ENCODE results near the gene FBXL4.
A peak's percentile ranks its signal among the peaks of the same experiment; 100 is the strongest.

FBXL4 gene

DNA sequence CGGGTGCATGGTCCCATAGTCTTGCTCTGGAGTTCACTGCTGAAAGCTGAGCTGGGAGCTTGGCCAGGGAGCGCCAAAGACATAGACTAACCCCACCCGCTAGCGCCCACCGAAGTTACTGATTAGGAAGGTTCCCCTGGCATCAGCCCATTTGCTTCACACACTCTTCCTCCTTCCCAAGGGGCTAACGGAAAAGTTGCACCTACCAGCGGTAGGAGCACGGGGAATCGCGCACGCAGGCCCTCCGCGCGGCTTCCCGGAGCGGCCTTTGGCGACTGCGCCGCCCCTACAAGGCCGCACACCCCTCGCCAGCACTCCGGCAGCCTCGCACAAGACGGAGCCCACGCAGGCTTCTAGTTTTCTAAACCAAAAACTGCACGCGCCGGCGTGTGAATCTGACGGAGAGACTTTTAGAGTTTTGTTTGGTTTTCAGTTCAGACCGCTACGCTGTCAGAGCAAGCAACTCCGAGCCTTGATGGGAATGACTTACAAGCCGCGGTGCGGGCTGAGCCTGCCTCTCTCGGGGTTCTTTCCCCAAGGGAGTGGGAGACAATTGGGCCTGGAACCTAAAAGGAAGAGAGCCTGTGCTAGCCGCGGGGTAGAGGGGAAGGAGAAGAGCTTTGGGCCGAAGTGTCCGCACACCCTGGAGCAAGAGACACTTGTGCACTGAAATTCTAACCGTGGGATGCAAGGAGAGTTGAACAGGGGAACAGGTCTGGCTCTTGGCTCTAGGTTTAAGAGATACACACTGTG, 114.3 kb downstream of the FBXL4 start:
- TF ChIP-seq, protein P1, sequence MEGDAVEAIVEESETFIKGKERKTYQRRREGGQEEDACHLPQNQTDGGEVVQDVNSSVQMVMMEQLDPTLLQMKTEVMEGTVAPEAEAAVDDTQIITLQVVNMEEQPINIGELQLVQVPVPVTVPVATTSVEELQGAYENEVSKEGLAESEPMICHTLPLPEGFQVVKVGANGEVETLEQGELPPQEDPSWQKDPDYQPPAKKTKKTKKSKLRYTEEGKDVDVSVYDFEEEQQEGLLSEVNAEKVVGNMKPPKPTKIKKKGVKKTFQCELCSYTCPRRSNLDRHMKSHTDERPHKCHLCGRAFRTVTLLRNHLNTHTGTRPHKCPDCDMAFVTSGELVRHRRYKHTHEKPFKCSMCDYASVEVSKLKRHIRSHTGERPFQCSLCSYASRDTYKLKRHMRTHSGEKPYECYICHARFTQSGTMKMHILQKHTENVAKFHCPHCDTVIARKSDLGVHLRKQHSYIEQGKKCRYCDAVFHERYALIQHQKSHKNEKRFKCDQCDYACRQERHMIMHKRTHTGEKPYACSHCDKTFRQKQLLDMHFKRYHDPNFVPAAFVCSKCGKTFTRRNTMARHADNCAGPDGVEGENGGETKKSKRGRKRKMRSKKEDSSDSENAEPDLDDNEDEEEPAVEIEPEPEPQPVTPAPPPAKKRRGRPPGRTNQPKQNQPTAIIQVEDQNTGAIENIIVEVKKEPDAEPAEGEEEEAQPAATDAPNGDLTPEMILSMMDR (IDR thresholded peaks at IDR 0.05; ENCODE audit: unreplicated experiment in 3 of 3): no peak
- H3K4me1 Mint-ChIP-seq: peaks cover 45% of the 10 kb centered on the region
- H3K27ac Mint-ChIP-seq: no peak overlapping the region
- H3K36me3 Mint-ChIP-seq (ENCODE audit: low read depth): no peaks in the 10 kb centered on the region
- peak overlapping the region; percentile 84 to 91 (median 87) for H3K4me3 Mint-ChIP-seq
- H3K27me3 Mint-ChIP-seq (ENCODE audit: low read depth): peaks cover 95% of the 10 kb centered on the region
- H3K9me3 Mint-ChIP-seq: no peaks in the 10 kb centered on the region

DNA sequence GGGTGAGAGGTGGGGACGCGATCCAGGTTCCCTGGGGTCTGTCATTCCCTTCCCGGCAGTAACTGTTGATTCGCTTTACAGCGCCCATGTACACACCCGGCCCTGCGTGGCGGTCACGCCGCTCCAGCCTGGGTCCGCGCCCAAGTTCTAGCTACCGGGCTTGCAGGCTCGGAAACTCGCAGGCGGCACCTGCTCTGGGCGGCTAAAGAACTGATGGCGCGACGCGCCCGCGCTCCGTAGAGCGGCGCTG, 114.8 kb downstream of the FBXL4 start:
- TF ChIP-seq, protein P1 (IDR thresholded peaks at IDR 0.05; ENCODE audit: unreplicated experiment in 3 of 3): no peak
- Mint-ChIP-seq H3K4me3 (peak overlapping the region; percentile 84 to 91 (median 87)), H3K9me3 (no peaks in the 10 kb centered on the region), H3K4me1 (peaks cover 49% of the 10 kb centered on the region), H3K27ac (no peak overlapping the region), H3K27me3 (ENCODE audit: low read depth) (peaks cover 95% of the 10 kb centered on the region), H3K36me3 (ENCODE audit: low read depth) (no peaks in the 10 kb centered on the region)

DNA sequence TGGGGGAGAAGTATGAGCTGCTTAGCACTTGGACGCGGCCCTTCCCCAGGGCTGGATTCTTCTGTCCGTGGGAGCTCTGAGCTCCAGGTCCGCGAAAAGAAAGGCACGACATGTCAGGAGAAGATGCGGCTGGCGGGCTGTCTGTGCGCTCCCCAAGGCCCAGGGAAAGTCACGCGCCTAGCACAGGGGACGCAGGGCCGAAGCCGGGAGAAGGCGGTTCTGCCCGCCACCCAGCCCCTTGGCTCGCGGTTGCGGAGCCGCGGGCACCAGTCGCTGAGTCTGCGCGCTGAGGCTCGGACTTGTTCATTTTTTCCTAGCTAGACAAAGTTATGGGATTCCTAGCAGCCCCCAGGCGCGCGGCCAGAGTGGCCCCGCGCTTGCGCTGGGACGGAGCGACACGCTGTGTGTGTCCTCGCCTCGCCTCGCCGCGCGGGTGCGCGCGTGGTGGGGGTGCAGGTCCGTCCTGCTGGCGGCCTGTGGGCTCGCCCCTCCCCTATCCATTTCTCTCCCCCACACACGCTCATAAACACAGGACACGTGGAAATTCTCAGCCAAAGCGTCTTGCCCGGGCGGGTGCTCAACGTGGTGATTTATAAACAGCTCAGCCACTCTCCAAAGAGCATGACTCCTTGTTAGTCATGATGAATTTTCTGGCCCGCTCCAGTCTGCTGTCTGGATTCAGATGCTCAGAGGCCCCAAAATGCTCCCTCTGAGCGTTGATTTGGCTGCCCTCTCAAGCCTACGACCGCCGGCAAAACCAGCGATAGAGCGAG, 115.3 kb downstream of the FBXL4 start:
- Mint-ChIP-seq H3K27me3 (ENCODE audit: low read depth) (peaks cover 95% of the 10 kb centered on the region), H3K36me3 (ENCODE audit: low read depth) (no peaks in the 10 kb centered on the region), H3K27ac (no peak overlapping the region), H3K4me3 (peak overlapping the region; percentile 84 to 91 (median 87)), H3K4me1 (peaks cover 50% of the 10 kb centered on the region), H3K9me3 (no peaks in the 10 kb centered on the region)
- TF ChIP-seq, protein P1 (IDR thresholded peaks at IDR 0.05; ENCODE audit: unreplicated experiment in 3 of 3): no peak

DNA sequence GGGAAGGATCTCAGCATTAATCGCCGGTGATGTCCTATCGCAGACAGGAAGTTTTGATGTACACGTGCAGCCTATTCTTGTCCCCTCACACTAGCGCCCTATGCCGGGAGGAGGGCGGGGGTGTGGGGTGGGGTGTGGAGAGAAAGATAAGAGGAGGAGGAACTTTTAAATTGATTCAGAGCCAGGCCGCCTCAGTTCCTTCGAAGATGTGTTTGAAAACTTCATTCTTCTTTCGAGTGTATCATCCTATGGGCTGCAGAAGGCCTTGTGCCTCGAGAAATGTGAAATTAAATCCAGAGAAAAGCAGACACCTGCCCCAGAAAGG, 115.8 kb downstream of the FBXL4 start:
- Mint-ChIP-seq H3K36me3 (ENCODE audit: low read depth) (no peaks in the 10 kb centered on the region), H3K4me3 (peak overlapping the region; percentile 79 to 91 (median 81)), H3K4me1 (peaks cover 56% of the 10 kb centered on the region), H3K27me3 (ENCODE audit: low read depth) (peaks cover 95% of the 10 kb centered on the region), H3K27ac (no peak overlapping the region), H3K9me3 (no peaks in the 10 kb centered on the region)
- TF ChIP-seq, protein P1 (IDR thresholded peaks at IDR 0.05; ENCODE audit: unreplicated experiment in 3 of 3): no peak

DNA sequence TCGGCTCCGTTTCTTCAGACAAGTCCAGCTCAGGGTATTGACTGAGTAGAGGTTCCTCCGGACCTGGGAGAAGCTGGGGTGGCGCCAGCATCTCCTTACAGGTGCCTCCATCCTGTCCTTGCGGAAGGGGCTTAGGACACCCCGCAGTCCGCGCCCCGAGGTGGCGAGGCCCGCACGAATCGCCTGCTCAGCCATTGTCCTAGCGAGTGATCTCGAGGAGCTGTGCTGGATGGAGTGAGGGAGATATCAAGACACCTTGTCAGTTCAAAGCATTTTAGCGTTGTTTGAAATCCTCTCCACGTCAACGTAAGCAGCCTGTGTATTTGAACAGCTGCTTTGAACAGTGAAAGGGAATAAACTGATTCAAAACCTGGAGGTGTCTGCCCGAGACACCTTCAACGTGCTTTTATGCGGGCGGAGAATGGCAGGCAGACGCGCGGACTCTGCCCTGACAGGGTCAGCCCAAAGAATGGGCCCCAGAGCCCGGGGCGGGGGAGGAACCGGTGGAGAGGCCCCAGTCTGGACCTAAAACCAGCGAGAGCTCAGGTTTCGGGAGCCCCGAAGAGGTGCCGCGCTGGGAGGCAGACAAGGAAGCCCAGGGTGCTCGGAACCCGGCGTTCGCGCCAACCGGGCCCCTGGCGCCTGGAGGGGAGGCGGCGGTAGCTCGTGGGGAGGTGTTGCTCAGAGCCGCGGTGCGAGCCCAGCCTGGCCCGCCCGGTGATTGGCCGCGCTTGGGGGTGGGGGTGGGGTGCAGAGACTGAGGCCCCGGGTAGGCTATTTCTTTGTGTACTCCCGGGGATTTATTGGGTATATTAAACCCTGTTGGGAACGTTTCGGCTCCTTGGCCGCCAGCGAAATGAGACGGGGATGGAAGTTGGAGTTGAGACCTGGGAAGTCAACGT, 116.4 kb downstream of the FBXL4 start:
- H3K27ac Mint-ChIP-seq: no peak overlapping the region
- no peaks in the 10 kb centered on the region for H3K9me3 Mint-ChIP-seq
- H3K4me3 Mint-ChIP-seq: peak overlapping the region; percentile 79 to 81 (median 81)
- H3K36me3 Mint-ChIP-seq (ENCODE audit: low read depth): no peaks in the 10 kb centered on the region
- peaks cover 95% of the 10 kb centered on the region for H3K27me3 Mint-ChIP-seq (ENCODE audit: low read depth)
- TF ChIP-seq, protein P1 (IDR thresholded peaks at IDR 0.05; ENCODE audit: unreplicated experiment in 3 of 3): no peak
- H3K4me1 Mint-ChIP-seq: peaks cover 58% of the 10 kb centered on the region
